Stimulated activated memory B cell treated with anti-CD40 and anti-IgM and Interleukin-4, amounts not matched to agents 10 μg/mL and 1 μg/mL and 100 μg/mL, for 72 hours (primary cell): Measurements from ENCODE around the gene ABCG2.
"Not testable (repeated sequence)": the region's sequence is repeated elsewhere in the genome, so short reads cannot be mapped to it uniquely, and the experiment has no call there.

Experiments used
- ATAC-seq: fragments of 150-1000 bp; cut with Tn5 transposase; 2 replicates; pipeline ENCODE4 v1.10.0; 2021
- H3K27ac Mint-ChIP-seq: one replicate; pipeline ENCODE4 v1.8.0; 2022; ENCODE audit warnings: mild to moderate bottlenecking, mixed read lengths
- H3K27me3 Mint-ChIP-seq: one replicate; pipeline ENCODE4 v1.8.0; 2022; ENCODE audit warnings: mixed read lengths
- H3K36me3 Mint-ChIP-seq: one replicate; pipeline ENCODE4 v1.8.0; 2022; ENCODE audit warnings: mixed read lengths
- H3K4me1 Mint-ChIP-seq: one replicate; pipeline ENCODE4 v1.8.0; 2022; ENCODE audit warnings: mixed read lengths
- H3K4me3 Mint-ChIP-seq: one replicate; pipeline ENCODE4 v1.8.0; 2022; ENCODE audit warnings: mild to moderate bottlenecking, moderate library complexity, mixed read lengths
- H3K9me3 Mint-ChIP-seq: one replicate; pipeline ENCODE4 v1.8.0; 2022; ENCODE audit warnings: mixed read lengths

The ABCG2 gene

GRCh38 chr4:88109123-88109881 is 49.1 kb downstream of the ABCG2 start:
- Mint-ChIP-seq H3K36me3 (no peaks in the 10 kb centered on the region), H3K4me1 (no peaks in the 10 kb centered on the region), H3K4me3 (no peak overlapping the region), H3K27me3 (peaks cover 12% of the 10 kb centered on the region), H3K27ac (no peak overlapping the region), H3K9me3 (no peaks in the 10 kb centered on the region)
- no peak for ATAC-seq

DNA sequence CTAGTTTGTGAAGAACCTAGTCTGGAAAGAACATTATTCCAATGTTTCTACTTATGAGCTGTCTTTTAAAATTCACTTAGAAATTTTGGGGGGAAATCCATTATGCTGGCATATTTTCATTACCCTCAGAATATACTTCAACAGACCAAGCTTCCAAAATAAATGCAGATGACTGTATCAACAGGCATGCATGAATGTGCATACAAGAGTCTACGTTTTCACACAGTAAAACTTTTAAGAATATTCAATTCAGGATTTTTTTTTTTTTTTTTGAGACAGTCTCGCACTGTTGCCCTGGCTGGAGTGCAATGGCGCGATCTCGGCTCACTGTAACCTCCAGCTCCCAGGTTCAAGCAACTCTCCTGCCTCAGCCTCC is 49.7 kb downstream of the ABCG2 start:
- no peak for ATAC-seq
- Mint-ChIP-seq H3K4me1 (no peaks in the 10 kb centered on the region), H3K9me3 (no peaks in the 10 kb centered on the region), H3K36me3 (no peaks in the 10 kb centered on the region), H3K27me3 (peaks cover 15% of the 10 kb centered on the region), H3K4me3 (no peak overlapping the region), H3K27ac (no peak overlapping the region)

DNA sequence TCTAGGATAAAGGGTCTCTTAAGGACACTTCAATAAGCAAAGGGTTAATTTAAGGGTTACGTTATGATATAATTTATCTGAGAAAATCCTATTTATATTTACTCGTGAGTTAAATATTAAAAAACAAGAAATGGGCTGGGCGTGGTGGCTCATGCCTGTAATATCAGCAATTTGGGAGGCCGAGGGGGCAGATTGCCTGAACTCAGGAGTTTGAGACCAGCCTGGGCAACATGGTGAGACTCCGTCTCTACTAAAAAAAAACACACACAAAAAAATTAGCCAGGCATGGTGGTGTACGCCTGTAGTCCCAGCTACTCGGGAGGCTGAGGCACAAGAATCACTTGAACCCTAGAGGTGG is 50.4 kb downstream of the ABCG2 start:
- peaks cover 21% of the 10 kb centered on the region for H3K27me3 Mint-ChIP-seq
- not testable (repeated sequence) for H3K27ac Mint-ChIP-seq, H3K4me3 Mint-ChIP-seq, ATAC-seq, H3K9me3 Mint-ChIP-seq, H3K36me3 Mint-ChIP-seq, H3K4me1 Mint-ChIP-seq

- Mint-ChIP-seq H3K4me3 (no peak overlapping the region), H3K27ac (no peak overlapping the region), H3K36me3 (no peaks in the 10 kb centered on the region), H3K27me3 (peaks cover 21% of the 10 kb centered on the region), H3K9me3 (no peaks in the 10 kb centered on the region), H3K4me1 (no peaks in the 10 kb centered on the region)
- no peak for ATAC-seq
Measured at GRCh38 chr4:88107406-88108107, 50.9 kb downstream of the ABCG2 start.

DNA sequence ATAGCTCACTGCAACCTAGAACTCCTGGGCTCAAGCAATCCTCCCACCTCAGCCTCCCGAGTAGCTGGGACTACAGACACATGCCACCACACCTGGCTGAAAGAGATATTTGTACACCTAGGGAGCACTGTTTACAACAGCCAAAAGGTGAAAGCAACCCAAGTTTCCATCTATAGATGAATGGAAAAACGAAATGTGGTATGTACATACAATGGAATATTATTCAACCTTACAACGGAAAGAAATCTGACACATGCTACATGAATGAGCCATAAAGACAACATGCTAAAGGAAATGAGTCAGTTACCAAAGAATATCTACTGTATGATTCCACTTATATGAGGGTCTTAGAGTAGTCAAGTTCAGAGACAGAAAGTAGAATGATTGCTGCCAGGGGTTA is 52.2 kb downstream of the ABCG2 start:
- Mint-ChIP-seq H3K9me3 (no peaks in the 10 kb centered on the region), H3K36me3 (no peaks in the 10 kb centered on the region), H3K27ac (no peak overlapping the region), H3K27me3 (peaks cover 21% of the 10 kb centered on the region), H3K4me1 (no peaks in the 10 kb centered on the region), H3K4me3 (no peak overlapping the region)
- no peak for ATAC-seq

DNA sequence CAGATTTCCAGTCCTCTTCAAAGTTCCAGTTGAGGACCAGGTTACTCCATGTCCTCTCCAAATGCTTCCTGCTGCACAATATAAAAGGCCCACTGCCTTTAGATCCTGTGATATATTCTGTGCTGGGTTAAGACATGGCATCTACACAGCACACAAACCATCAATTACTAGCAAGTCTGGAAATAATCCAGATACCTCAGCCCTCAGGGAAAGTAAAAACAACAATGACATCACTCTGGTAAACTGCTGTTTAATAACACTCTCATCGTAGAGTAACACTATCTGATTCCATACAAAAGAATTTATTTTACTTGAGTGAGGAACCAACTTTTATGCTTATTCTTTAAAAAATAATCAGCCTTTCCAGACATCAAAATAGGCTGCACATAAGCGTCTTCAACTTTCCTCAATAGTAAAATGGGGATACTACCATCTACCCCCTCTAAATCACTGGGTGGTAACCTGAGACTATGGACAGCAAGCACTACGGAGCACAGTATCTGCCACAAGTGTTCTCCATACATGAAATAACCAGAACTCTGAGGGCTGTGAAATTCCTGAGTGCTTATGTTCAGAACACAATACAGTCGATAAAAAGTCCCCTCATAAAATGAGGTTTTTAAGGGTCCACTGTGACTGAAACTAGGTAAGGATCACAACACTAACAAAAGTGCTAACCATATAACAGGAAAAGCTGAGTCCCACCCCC is 53.4 kb downstream of the ABCG2 start:
- H3K4me1 Mint-ChIP-seq, result no peaks in the 10 kb centered on the region
- H3K36me3 Mint-ChIP-seq, result no peaks in the 10 kb centered on the region
- peaks cover 21% of the 10 kb centered on the region for H3K27me3 Mint-ChIP-seq
- no peaks in the 10 kb centered on the region for H3K9me3 Mint-ChIP-seq
- no peak overlapping the region for H3K27ac Mint-ChIP-seq
- ATAC-seq, result no peak
- H3K4me3 Mint-ChIP-seq, result no peak overlapping the region

DNA sequence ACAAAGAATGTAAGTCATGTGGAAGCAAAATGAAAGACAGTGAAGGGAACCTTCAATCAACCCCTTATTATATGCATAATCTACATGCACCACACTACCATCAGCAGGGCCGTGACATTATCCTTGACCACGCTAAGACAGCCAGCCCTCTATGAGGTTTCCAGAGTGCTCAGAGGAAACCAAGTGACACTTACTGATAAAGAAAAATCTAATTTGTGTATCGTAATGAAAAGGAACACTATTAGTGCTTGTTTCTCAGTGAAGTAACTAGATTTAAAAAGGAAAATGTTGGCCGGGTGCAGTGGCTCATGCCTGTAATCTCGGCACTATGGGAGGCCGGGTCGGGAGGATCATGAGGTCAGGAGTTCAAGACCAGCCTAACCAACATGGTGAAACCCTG is 56.4 kb downstream of the ABCG2 start:
- Mint-ChIP-seq H3K36me3 (no peaks in the 10 kb centered on the region), H3K27ac (no peak overlapping the region), H3K4me3 (no peak overlapping the region), H3K9me3 (no peaks in the 10 kb centered on the region), H3K4me1 (no peaks in the 10 kb centered on the region), H3K27me3 (peaks cover 21% of the 10 kb centered on the region)
- ATAC-seq, result no peak

GRCh38 chr4:88101165-88101564 is 57.3 kb downstream of the ABCG2 start:
- Mint-ChIP-seq H3K27me3 (peaks cover 18% of the 10 kb centered on the region), H3K4me1 (no peaks in the 10 kb centered on the region), H3K4me3 (no peak overlapping the region), H3K36me3 (no peaks in the 10 kb centered on the region), H3K9me3 (no peaks in the 10 kb centered on the region), H3K27ac (no peak overlapping the region)
- no peak for ATAC-seq

GRCh38 chr4:88098993-88099752 is 59.3 kb downstream of the ABCG2 start:
- Mint-ChIP-seq H3K4me1 (no peaks in the 10 kb centered on the region), H3K27ac (no peak overlapping the region), H3K27me3 (peaks cover 9% of the 10 kb centered on the region), H3K36me3 (no peaks in the 10 kb centered on the region), H3K9me3 (no peaks in the 10 kb centered on the region), H3K4me3 (no peak overlapping the region)
- ATAC-seq, result no peak

DNA sequence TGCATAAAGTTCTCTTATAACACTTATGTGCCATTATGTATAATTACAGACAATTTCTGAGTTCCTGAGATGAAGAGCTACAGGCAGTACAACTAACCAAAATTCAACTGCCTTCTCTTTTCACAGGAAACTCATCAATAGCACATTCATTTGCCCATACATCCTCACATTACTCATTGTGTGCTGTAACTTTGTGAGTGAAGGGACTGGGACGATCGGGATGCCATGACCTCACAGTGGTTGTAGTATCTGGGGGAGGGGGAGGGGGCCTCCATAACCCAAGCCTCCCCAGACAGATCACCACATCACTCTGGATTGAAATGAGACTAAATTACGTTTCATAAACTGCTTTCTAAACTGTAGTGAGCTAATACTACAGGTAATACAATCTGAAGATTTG is 60.7 kb downstream of the ABCG2 start:
- Mint-ChIP-seq H3K27me3 (no peaks in the 10 kb centered on the region), H3K36me3 (no peaks in the 10 kb centered on the region), H3K4me3 (no peak overlapping the region), H3K4me1 (no peaks in the 10 kb centered on the region), H3K27ac (no peak overlapping the region), H3K9me3 (no peaks in the 10 kb centered on the region)
- peak; percentile 32 for ATAC-seq

- Mint-ChIP-seq H3K4me1 (no peaks in the 10 kb centered on the region), H3K27me3 (no peaks in the 10 kb centered on the region), H3K27ac (no peak overlapping the region), H3K4me3 (no peak overlapping the region), H3K36me3 (no peaks in the 10 kb centered on the region), H3K9me3 (no peaks in the 10 kb centered on the region)
- no peak for ATAC-seq
Measured at GRCh38 chr4:88097301-88097700, 61.1 kb downstream of the ABCG2 start.

GRCh38 chr4:88093874-88094273 is 64.6 kb downstream of the ABCG2 start:
- Mint-ChIP-seq H3K9me3 (no peaks in the 10 kb centered on the region), H3K4me1 (no peaks in the 10 kb centered on the region), H3K36me3 (no peaks in the 10 kb centered on the region), H3K4me3 (no peak overlapping the region), H3K27ac (no peak overlapping the region), H3K27me3 (no peaks in the 10 kb centered on the region)
- ATAC-seq, result no peak

DNA sequence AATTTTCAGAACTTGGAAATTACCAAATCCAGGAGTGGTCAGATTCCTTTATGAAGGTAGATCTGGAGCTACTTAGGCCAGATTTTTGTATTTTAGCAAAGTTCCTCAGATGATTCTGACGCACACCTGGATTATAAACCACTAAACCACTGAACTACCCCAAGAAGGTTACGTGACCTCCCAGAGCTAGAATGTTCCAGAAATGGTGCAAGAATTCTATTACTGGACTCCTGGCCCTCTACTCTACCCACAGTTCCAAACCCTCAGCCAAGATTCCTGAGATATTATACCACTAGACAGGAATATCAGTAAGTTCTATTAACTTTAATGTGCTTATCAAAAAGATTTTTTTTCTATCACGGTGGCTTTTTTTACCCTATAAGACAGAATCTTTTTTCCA is 67.1 kb downstream of the ABCG2 start:
- Mint-ChIP-seq H3K4me1 (no peaks in the 10 kb centered on the region), H3K36me3 (no peaks in the 10 kb centered on the region), H3K9me3 (no peaks in the 10 kb centered on the region), H3K27ac (no peak overlapping the region), H3K4me3 (no peak overlapping the region), H3K27me3 (peaks cover 9% of the 10 kb centered on the region)
- ATAC-seq, result no peak

GRCh38 chr4:88090898-88091297 is 67.5 kb downstream of the ABCG2 start:
- no peaks in the 10 kb centered on the region for H3K36me3 Mint-ChIP-seq
- no peak overlapping the region for H3K4me3 Mint-ChIP-seq

GRCh38 chr4:88087004-88087403 is 71.4 kb downstream of the ABCG2 start:
- ATAC-seq, result no peak
- Mint-ChIP-seq H3K4me3 (no peak overlapping the region), H3K4me1 (no peaks in the 10 kb centered on the region), H3K27ac (no peak overlapping the region), H3K36me3 (no peaks in the 10 kb centered on the region), H3K27me3 (peaks cover 18% of the 10 kb centered on the region), H3K9me3 (no peaks in the 10 kb centered on the region)

More at GRCh38 chr4:88090898-88091297, 67.5 kb downstream of the ABCG2 start:
- Mint-ChIP-seq H3K27me3 (peaks cover 14% of the 10 kb centered on the region), H3K27ac (no peak overlapping the region), H3K4me1 (no peaks in the 10 kb centered on the region), H3K9me3 (no peaks in the 10 kb centered on the region)
- ATAC-seq, result no peak
